IPS-NIHi7 (cell line): ENCODE results near the gene SYNE2.

Source experiments
- DNase-seq: peaks from one replicate; pipeline ENCODE4 v3.0.0; 2012; ENCODE audit warnings: mixed read lengths; ENCODE audit errors: extremely low spot score

SYNE2 gene

GRCh38 chr14:64249363-64249762 lies 396.6 kb downstream of the SYNE2 start:
- no peak for DNase-seq

- DNase-seq: no peak
Observed at GRCh38 chr14:64253672-64254071, 400.9 kb downstream of the SYNE2 start.

- DNase-seq: no peak
Observed at GRCh38 chr14:64255756-64256155, 403.0 kb downstream of the SYNE2 start.

GRCh38 chr14:64260418-64260817 lies 407.6 kb downstream of the SYNE2 start:
- DNase-seq: no peak

GRCh38 chr14:64265222-64265621 lies 412.4 kb downstream of the SYNE2 start:
- DNase-seq: no peak

DNA sequence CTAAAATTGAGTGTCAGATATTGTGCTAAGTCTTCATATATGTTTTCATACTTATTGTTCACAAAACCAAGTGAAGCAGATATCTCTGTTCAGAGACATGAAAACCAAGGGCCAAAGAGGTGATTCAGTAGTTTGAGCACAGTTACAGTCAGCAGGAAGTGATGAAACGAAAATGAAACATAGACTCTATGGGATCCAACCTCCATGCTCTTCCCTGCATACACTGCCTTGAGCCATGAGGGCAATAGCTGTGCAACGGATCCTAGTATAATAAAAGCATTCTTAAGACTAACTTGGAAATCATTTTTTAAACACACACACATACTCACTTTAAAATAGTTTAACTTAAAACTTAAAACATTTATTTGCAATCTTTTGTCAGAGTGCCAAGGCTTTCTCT lies 413.4 kb downstream of the SYNE2 start:
- DNase-seq: no peak

DNA sequence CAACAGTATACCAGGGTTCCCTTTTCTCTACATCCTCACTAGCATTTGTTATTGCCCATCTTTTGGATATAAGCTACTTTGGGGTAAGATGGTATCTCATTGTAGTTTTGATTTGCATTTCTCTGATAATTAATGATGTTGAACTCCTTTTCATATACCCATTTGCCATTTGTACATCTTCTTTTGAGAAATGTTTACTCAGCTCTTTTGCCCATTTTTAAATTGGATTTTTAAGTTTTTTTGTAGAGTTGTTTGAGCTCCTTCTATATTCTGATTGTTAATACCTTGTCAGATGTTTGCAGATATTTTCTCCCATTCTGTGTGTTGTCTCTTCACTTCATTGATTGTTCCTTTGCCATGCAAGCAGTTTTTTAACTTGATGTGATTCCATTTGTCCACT lies 419.2 kb downstream of the SYNE2 start:
- DNase-seq: no peak
